ENCODE measurements around the gene SIRPA.

GRCh38 chr20:1946762-1947534 is 51.7 kb downstream of the SIRPA start:
- no peak for TF ChIP-seq CTCF (IDR thresholded peaks at IDR 0.05; ENCODE audit: low read depth, low read length)
- no peak for TF ChIP-seq EZH2phosphoT487 (IDR thresholded peaks at IDR 0.05; ENCODE audit: low read depth)
